HG02588 (cell line): ENCODE measurements around the gene STARD9.
"Not testable (repeated sequence)": the region's sequence is repeated elsewhere in the genome, so short reads cannot be mapped to it uniquely, and the experiment has no call there.

Source experiments
- ATAC-seq: cut with Tn5 transposase; IDR thresholded peaks from one replicate; pipeline ENCODE4 v1.9.1; 2021; ENCODE audit warnings: mild to moderate bottlenecking, moderate library complexity; ENCODE audit not compliant: unreplicated experiment

Gene STARD9

GRCh38 chr15:42584031-42584765, 8.8 kb downstream of the STARD9 start:
- no peak for ATAC-seq

GRCh38 chr15:42590619-42591237, 15.3 kb downstream of the STARD9 start:
- no peak for ATAC-seq

GRCh38 chr15:42591238-42591934, 16.0 kb downstream of the STARD9 start:
- ATAC-seq: no peak

GRCh38 chr15:42592716-42593115, 17.3 kb downstream of the STARD9 start:
- no peak for ATAC-seq

GRCh38 chr15:42593143-42593542, 17.7 kb downstream of the STARD9 start:
- ATAC-seq: no peak

GRCh38 chr15:42594095-42594494, 18.7 kb downstream of the STARD9 start:
- ATAC-seq: no peak

GRCh38 chr15:42595626-42596240, 20.3 kb downstream of the STARD9 start:
- ATAC-seq: no peak

GRCh38 chr15:42601316-42601715, 25.9 kb downstream of the STARD9 start:
- ATAC-seq: not testable (repeated sequence)

- no peak for ATAC-seq
Observed at GRCh38 chr15:42602501-42602900, 27.1 kb downstream of the STARD9 start.

GRCh38 chr15:42603978-42604377, 28.6 kb downstream of the STARD9 start:
- ATAC-seq: no peak

GRCh38 chr15:42604894-42605744, 29.7 kb downstream of the STARD9 start:
- ATAC-seq: no peak

GRCh38 chr15:42605796-42606195, 30.4 kb downstream of the STARD9 start:
- no peak for ATAC-seq

- ATAC-seq: peak; percentile 53
Observed at GRCh38 chr15:42608110-42608531, 32.7 kb downstream of the STARD9 start.

- ATAC-seq: no peak
Observed at GRCh38 chr15:42608752-42609488, 33.5 kb downstream of the STARD9 start.

- no peak for ATAC-seq
Observed at GRCh38 chr15:42611532-42611931, 36.1 kb downstream of the STARD9 start.

- ATAC-seq: no peak
Observed at GRCh38 chr15:42612367-42612912, 37.0 kb downstream of the STARD9 start.

- ATAC-seq: no peak
Observed at GRCh38 chr15:42616107-42616506, 40.7 kb downstream of the STARD9 start.

GRCh38 chr15:42619656-42620371, 44.4 kb downstream of the STARD9 start:
- ATAC-seq: no peak

GRCh38 chr15:42621386-42621785, 46.0 kb downstream of the STARD9 start:
- no peak for ATAC-seq
